ENCODE measurements around the gene ZNF524.

ZNF524 gene

DNA sequence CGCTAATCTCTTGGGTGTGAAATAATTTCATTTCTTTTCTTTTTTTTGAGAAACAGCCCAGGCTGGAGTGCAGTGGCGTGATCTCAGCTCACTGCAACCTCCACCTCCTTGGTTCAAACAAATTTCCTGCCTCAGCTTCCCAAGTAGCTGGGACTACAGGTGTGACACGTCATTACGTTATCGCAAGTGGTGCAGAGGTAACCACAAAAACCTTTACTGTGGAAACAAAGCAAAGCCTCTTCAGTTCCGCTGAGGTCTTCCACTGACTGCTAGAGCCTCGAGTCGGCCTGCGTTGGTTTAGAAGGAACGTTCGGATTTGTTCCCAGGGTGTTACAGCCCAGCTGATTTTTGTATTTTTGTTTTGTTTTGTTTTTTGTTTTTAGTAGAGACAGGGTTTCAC, 26.3 kb downstream of the ZNF524 start:
- Histone ChIP-seq H3K4me3 (ENCODE audit: low read length) (no peak overlapping the region), H3K27ac (ENCODE audit: low read depth, low read length) (no peak overlapping the region), H3K9me3 (ENCODE audit: control insufficient read depth, insufficient read depth, low read length) (no peaks in the 10 kb centered on the region), H3K4me2 (ENCODE audit: low read length) (no peak overlapping the region), H3K4me1 (ENCODE audit: control insufficient read depth, low read length) (peaks cover 20% of the 10 kb centered on the region), H3F3A (ENCODE audit: control insufficient read depth, insufficient read depth) (peaks cover 9% of the 10 kb centered on the region), H3K9me2 (replicated peaks; ENCODE audit: control insufficient read depth, low read length) (no peaks in the 10 kb centered on the region), H3K79me2 (ENCODE audit: control insufficient read depth, low read length) (no peaks in the 10 kb centered on the region), H4K20me1 (ENCODE audit: control insufficient read depth, insufficient read depth, low read depth, low read length) (peaks cover 4% of the 10 kb centered on the region; the same call in 1 of the 2 replicates), H3K36me3 (ENCODE audit: control insufficient read depth, low read length) (no peaks in the 10 kb centered on the region), H3K27me3 (ENCODE audit: control insufficient read depth, low read length) (no peaks in the 10 kb centered on the region)
- TF ChIP-seq EZH2phosphoT487 (IDR thresholded peaks at IDR 0.05; ENCODE audit: borderline replicate concordance, low read length) = no peak
- TF ChIP-seq, protein P1, sequence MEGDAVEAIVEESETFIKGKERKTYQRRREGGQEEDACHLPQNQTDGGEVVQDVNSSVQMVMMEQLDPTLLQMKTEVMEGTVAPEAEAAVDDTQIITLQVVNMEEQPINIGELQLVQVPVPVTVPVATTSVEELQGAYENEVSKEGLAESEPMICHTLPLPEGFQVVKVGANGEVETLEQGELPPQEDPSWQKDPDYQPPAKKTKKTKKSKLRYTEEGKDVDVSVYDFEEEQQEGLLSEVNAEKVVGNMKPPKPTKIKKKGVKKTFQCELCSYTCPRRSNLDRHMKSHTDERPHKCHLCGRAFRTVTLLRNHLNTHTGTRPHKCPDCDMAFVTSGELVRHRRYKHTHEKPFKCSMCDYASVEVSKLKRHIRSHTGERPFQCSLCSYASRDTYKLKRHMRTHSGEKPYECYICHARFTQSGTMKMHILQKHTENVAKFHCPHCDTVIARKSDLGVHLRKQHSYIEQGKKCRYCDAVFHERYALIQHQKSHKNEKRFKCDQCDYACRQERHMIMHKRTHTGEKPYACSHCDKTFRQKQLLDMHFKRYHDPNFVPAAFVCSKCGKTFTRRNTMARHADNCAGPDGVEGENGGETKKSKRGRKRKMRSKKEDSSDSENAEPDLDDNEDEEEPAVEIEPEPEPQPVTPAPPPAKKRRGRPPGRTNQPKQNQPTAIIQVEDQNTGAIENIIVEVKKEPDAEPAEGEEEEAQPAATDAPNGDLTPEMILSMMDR (IDR thresholded peaks at IDR 0.05; ENCODE audit: low read depth, low read length, poor library complexity, severe bottlenecking) = no peak

DNA sequence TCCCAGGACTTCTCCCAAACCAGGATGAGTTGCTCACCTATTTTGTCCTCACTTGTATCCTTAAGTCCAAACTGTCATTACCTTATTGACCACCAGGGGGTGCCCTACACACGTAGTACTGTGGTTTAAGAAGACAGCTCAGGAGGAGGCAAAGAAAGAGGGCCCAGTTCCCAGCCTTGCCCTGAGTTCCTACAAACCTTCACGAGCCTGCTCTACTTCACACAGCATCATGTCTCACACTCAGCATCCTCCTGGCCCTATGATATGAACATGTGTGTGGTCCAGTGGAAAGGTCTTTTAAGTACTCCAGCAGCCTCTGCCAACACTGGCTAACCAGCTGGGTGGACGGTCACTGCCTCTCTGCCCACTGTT, 32.4 kb downstream of the ZNF524 start:
- H3K9me3 ChIP-seq (ENCODE audit: control insufficient read depth, insufficient read depth, low read length) = no peaks in the 10 kb centered on the region
- H3K36me3 ChIP-seq (ENCODE audit: control insufficient read depth, low read length) = peaks cover 12% of the 10 kb centered on the region
- H3K79me2 ChIP-seq (ENCODE audit: control insufficient read depth, low read length) = peaks cover 32% of the 10 kb centered on the region
- TF ChIP-seq, protein P1 (IDR thresholded peaks at IDR 0.05; ENCODE audit: low read depth, low read length, poor library complexity, severe bottlenecking) = peak; percentile 84
- TF ChIP-seq EZH2phosphoT487 (IDR thresholded peaks at IDR 0.05; ENCODE audit: borderline replicate concordance, low read length) = no peak
- H3K9me2 ChIP-seq (replicated peaks; ENCODE audit: control insufficient read depth, low read length) = no peaks in the 10 kb centered on the region
- H3F3A ChIP-seq (ENCODE audit: control insufficient read depth, insufficient read depth) = peaks cover 6% of the 10 kb centered on the region; the same call in 1 of the 2 replicates
- no peak overlapping the region for H3K4me3 ChIP-seq (ENCODE audit: low read length)
- H3K27ac ChIP-seq (ENCODE audit: low read depth, low read length) = no peak overlapping the region
- H4K20me1 ChIP-seq (ENCODE audit: control insufficient read depth, insufficient read depth, low read depth, low read length) = peaks cover 3% of the 10 kb centered on the region; the same call in 1 of the 2 replicates
- no peak overlapping the region for H3K4me2 ChIP-seq (ENCODE audit: low read length)
- H3K4me1 ChIP-seq (ENCODE audit: control insufficient read depth, low read length) = peaks cover 39% of the 10 kb centered on the region
- H3K27me3 ChIP-seq (ENCODE audit: control insufficient read depth, low read length) = no peaks in the 10 kb centered on the region

GRCh38 chr19:55633861-55634260, 33.8 kb downstream of the ZNF524 start:
- TF ChIP-seq EZH2phosphoT487 (IDR thresholded peaks at IDR 0.05; ENCODE audit: borderline replicate concordance, low read length) = no peak
- TF ChIP-seq, protein P1 (IDR thresholded peaks at IDR 0.05; ENCODE audit: low read depth, low read length, poor library complexity, severe bottlenecking) = no peak
- Histone ChIP-seq H3K9me3 (ENCODE audit: control insufficient read depth, insufficient read depth, low read length) (no peaks in the 10 kb centered on the region), H3K27ac (ENCODE audit: low read depth, low read length) (peak overlapping the region; percentile 56; the same call in 1 of the 2 replicates), H3K4me2 (ENCODE audit: low read length) (peak overlapping the region; percentile 96), H3K79me2 (ENCODE audit: control insufficient read depth, low read length) (peaks cover 44% of the 10 kb centered on the region), H3K4me3 (ENCODE audit: low read length) (peak overlapping the region; percentile 86), H3F3A (ENCODE audit: control insufficient read depth, insufficient read depth) (peaks cover 6% of the 10 kb centered on the region; the same call in 1 of the 2 replicates), H3K4me1 (ENCODE audit: control insufficient read depth, low read length) (peaks cover 46% of the 10 kb centered on the region), H3K9me2 (replicated peaks; ENCODE audit: control insufficient read depth, low read length) (no peaks in the 10 kb centered on the region), H4K20me1 (ENCODE audit: control insufficient read depth, insufficient read depth, low read depth, low read length) (peaks cover 3% of the 10 kb centered on the region; the same call in 1 of the 2 replicates), H3K27me3 (ENCODE audit: control insufficient read depth, low read length) (no peaks in the 10 kb centered on the region), H3K36me3 (ENCODE audit: control insufficient read depth, low read length) (peaks cover 21% of the 10 kb centered on the region)
